Stimulated activated CD8-positive, alpha-beta memory T cell treated with anti-CD3 and anti-CD28 coated beads, Interleukin-12 subunit alpha, Interleukin-12 subunit beta, amount 100 ng/mL, for 24 hours (primary cell): ENCODE results near the gene FAF1.

Experiments
- DNase-seq: peaks from one replicate; pipeline ENCODE4 v3.0.0-alpha.2; 2020; ENCODE audit errors: extremely low read depth

Gene FAF1

DNA sequence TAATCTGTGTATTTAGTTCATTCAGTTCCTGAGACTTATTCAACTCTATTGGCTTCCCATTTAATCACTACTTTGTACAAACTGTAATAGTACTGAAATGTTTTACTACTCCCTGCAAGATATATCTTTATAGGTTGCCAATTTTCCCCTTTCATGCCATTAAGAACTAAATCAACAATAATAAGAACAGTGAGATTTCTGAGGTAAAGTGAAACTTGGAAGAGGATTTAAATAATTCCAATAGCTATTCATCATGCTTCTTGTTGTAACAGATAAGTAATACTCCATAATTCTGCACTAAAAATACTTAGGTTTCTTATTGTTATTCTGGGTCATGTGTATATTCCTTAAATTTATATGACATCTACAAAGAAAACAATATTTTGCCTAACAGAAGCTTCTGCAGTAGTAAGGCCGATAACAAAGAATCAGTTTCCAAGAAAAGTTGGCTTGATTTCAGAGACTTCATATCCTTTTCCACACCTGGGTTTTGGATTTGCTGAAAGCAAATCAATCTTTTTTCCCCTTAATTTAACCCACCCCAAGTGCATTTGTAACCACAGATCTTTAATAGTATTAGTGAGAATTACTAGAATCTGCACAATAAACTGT, 258.3 kb downstream of the FAF1 start:
- no peak for DNase-seq

DNA sequence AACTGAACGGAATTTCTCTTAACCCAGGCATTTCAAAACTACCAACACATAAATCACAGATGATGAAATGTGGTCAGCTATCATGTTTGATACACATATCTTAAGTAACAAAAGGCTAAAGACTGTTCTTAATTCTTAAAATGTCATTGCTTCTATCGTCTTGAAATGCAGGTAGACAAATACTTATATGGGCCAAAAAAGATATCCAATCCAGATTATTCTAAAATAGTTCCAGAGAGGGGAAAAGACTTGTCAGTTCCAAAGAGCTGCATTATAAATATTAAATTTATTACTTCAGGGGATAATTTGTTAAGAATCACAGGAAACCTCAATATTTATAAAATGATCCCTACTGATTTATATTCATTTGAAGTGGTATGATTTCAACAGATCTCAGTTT, 259.4 kb downstream of the FAF1 start:
- no peak for DNase-seq

DNA sequence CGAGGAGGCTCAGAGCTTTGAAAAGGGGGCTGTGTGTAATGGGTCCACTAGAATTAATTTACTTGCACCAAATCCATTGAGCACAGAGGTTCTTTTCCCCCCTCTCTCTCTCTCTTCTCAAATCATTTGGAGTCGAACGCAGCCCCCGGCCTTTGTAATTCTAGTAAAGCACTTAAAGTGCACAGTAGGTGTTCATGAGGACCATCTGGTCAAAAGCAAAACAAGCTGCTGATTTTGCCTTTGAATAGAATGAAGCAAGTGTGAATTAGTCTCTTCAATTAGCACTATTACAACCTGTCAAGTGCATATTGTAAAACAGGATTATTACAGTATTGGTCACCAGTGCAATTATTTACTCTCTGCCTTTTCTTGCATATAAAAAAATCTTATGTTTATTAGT, 259.9 kb downstream of the FAF1 start:
- DNase-seq = no peak

DNA sequence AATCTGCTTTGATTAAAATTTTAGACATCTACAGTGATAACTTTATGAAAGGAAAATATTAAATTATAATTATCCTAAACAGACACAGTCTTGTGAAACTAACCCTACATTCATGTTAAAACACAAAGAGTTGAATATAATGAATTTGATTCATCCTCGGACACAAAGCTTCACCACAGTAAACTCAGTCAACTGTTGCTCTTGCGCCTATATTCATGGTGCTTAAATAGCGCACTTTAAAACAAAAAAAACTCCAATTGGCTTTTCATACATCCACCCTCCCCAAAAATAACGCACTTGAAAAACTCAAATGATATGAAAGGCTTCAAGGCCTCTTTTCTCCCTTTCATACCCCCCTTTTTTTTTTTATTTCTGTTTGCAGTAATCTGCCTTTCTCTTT, 260.3 kb downstream of the FAF1 start:
- no peak for DNase-seq

DNA sequence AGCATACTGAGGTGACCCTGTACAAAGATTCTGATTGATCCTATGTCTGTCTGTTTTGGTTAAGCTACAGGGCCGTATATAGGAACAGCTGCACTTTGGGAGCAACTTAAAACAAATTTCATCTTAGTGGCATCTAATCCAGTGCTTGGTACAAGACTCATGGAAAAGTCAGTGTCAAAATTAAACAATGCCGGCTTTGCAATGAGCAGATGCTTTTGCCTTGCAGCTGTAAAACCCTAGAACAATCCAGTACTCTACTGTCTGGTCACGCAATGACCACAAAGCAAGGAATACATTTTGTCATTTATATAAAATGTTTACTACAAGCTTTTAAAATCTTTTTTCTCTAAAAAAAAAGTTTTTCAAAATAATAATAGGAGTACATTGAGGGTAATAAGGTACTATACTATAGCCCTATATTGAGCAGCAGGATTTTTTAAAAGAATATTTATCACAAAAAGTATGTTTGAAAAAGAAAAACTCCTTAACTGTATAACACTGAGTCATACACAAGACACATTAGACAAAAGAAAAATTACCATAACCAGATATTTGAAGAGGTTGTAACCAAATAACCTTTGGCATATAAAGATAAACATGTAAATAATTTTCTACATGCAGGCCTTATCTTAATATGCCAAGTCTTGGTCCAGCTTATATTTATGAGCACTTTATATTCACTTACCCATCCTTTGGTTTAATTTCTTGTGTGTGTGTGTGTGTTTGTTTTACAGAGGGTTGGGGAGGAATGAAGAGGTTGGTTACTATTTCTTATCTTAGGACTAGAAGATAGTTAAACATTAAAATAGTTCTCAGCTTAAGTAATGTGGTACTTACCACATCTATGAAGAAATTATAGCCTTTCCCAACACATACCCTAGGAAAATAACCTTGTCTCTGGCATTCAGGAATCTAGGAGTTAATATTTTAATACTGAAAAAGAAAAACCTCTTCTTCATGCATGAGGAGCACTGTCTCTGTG, 262.3 kb downstream of the FAF1 start:
- DNase-seq = no peak

DNA sequence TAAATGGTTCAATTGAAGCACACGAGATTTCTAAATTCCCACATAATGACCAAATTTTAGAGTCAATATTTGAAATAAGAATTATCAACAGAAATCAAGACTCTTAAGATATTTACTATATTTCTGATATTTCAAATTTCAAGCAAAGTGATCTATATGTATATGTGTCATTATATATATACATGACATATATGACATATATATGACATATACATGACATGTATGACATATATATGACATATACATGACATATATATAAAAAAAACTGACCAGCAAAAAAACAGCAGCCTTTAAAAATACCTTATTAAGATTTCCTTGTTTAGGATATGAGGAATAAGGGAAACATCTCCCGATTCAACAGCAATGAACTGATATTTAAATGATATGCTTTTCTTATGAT, 266.2 kb downstream of the FAF1 start:
- DNase-seq = no peak

DNA sequence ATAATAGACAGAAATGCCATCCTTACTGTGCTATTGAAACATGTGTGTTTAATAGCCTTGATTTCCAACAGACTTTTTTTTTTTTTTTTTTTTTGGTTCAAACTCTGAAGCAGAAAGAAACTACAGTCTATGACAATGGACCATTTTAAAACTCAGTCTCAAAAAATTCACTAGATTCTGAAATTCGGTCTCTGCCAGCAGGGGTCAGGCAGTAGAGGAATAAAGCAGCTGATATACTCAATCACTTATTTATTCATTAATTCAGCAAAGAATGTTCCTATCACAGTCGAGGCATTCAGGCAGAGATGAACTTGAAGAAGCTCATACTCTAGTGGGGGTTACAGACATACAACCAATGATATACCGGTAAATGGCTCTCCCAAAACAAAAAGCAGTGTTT, 275.9 kb downstream of the FAF1 start:
- no peak for DNase-seq

DNA sequence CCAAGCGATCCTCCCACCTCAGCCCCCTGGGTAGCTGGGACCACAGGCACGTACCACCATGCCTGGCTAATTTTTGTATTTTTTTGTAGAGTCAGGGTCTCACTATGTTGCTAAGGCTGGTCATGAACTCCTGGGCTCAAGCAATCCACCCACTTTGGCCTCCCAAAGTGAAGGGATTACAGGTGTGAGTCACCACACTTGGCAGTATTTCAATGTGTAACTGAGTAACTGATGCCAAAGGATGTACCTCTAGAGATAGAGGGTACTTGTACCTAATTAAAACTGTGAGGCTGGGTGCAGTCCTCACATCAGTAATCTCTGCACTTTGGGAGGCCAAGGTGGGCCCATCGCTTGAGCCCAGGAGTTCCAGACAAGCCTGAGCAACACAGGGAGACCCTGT, 278.1 kb downstream of the FAF1 start:
- DNase-seq = no peak

DNA sequence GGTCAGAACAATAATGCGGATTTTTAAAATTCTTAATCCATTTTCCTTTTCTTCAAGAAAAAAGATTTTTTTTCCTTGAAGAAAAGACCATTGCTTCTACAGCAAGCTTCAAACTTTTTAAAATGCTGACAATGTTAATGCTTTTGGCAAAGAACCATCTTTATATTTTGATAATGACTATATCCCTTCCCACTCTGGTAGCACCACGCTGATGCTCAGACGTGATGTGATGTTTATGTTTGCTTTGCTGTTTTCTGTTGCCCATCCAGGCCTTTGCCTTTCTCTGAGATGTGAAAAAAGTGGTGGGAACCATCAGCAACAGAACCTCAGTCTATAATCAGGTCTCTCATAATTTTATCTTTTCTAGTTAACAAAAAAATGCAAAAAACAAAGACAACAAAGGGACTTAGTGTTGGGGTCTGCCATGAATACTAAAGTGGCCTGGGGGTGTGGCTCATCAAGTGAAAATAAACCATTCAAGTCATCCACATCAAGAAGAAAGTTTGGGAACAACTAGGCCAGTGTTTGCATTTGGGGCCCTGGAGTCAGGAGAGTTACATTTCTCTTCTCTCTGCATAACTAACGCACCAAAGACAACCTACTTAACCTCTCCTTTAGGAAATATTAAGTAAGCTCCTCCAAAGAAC, 292.2 kb downstream of the FAF1 start:
- no peak for DNase-seq

DNA sequence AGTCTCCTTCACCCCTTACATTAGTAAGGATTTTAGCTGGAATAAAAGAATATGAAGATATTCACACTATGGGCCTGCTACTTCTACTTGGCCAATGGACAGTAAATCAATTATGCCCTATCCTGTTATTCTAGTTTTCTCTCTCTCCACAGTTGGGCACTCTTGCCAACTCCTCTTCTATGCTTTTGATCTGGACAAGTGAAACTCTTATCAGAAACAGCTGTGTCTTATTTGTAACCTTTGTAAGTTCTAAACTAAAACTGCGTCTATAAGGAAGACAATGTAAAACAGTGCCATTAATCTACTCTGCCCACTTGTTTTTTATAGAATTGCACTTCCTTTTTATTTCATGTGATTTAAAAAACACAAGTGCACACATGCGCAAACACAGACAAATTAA, 292.8 kb downstream of the FAF1 start:
- DNase-seq = no peak

DNA sequence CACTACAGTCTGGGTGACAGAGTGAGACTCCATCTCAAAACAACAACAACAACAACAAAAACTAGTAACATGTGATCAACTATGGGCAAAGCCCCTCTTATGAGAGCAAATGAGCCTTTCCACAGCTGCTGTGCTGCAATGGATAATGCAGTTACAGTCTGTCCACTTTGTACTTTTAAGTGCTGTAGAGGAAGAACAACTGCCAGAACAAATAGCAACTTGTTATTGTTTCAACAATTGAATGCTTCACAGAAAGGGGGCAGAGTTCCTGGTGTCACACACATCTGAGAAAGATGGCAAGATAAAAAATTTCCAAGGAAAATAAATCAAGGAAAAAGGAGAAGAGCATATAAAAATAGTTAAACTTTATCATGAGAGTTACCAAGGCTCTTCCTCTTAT, 293.2 kb downstream of the FAF1 start:
- DNase-seq = no peak

DNA sequence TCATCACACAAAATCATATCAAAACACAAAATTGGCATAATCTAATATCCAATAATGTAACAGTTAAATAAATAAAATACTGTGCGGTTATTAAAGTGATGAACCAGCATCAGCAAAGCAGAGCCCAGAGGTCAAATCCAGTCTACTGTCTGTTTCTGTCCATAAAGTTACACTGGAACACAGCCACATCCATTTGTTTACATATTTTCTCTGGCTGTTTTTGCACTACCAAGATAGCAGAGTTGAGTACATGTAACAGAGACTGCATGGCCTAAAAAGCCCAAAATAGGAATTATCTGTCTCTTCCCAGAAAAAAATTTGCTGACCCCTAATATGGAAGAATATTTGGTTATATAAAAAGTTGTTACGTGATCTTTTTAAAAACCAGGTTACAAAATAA, 294.7 kb downstream of the FAF1 start:
- DNase-seq = no peak

DNA sequence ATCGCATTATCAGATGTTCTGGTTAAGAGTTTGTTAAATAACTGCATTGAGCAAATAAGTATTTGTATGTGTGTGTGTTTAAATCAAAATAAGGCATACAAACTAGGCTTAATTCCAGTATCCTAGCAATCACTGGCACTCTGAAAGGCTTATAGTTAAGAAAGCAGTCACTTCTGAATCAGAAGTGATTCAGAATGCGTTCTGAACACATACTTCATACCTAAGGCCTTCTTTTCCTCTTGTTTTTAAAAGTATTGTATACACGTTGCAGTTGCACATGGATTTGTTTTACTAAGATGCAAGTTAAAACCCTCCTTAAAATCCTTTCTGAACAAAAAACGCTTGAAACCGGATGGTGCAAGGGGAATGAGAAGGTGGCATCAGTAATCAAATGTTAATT, 298.4 kb downstream of the FAF1 start:
- DNase-seq = no peak

DNA sequence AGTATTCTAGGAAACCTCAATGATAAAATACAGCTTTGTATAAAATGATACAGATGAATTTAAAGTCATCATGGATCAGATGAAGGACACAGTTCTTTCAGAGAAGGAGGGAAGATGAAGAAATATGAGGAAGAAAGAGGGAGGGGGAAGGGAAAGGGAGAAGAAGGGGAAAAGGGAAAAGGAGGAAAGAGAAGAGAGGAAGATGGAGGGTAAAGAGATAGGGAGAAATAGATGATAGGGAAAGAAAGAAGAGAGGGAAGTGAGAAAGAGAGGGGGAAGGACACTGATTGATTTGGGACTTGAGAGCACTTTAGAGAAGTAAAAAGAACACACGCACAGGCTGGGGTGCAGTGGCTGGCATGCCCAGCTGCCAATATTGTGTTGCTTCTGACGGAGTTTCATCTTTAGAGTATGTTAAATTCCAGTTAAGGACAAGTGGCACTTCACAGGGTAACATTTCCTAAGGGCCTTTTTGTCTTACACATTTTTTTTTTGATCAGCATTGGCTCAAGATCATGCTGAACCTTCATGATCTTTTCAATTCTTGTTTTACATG, 300.9 kb downstream of the FAF1 start:
- no peak for DNase-seq

DNA sequence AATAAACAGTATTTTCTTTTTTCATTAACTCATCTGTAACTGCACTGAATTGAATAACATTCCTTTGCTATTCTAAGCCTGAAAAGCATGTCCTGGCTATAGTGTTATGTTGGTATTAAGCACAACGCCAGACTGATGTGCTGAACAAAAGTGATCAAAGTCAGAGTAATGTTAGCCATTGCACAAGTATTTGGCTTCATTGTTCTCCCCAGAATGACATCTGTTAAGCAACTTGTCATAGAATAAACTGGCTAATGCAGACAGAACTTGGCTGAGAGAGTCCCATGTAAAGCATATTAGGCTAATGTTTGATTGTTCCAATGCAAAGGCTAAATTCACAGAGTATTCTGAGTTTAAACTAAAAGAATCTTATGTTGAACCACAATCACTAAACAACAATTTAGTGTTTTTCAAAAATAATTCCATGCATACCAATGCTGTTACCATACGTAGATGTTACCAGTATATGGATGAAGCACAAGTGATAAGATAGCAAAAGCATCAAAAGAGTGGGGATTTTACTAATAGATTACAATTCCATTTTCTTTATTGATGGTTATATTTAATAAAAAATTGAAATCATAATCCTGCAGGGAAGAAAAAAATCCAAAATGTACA, 301.5 kb downstream of the FAF1 start:
- DNase-seq = no peak

DNA sequence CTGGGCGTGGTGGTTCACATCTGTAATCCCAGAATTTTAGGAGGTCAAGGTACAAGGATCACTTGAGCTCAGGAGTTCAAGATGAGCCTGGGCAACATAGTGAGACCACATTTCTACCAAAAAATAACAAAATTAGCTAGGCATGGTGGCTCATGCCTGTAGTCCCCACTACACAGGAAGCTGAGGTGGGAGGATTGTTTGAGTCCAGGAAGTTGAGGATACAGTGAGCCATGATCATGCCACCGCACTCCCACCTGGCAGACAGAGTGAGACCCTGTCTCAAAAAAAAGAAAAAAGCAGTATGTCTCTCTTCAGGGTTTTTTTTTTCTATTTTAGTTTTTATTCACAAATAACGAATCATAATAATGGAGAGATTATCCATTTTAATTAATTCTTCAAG, 303.1 kb downstream of the FAF1 start:
- DNase-seq = no peak

DNA sequence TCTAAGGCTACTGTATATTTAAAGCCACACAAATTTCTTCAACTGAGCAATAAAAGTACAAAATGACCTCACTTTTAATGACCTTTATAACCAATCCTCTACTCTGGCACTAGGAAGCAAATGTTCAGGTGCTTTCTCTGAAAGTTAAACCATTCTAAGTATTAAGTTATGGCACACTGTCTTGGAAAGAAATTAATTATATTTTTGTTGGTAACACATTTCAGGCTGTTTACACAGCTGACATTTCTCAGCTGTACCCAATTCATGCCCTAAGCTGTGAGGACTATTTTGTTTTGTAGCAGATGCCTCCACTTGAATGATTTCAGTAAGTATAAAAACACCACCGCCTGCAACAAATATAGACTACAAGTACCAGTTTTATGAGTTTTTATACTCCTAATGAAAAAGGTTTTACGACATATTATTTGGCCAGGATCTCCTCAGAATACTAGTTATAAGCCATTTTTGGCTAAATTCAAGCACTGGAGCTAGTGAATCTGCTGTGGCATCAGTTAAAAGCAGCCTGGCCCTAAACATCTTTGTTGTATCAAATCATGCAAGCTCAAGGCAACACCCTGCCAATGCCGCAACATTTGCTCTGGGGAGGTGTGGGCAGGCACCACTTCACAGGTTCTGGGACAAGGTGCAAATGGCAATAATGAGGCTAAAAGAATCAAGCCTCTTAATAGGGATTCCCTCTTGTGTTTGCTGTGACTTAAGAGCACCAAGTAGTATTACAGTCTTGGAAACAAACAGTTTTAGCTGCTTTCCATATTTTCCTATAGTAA, 308.4 kb downstream of the FAF1 start:
- DNase-seq = no peak

DNA sequence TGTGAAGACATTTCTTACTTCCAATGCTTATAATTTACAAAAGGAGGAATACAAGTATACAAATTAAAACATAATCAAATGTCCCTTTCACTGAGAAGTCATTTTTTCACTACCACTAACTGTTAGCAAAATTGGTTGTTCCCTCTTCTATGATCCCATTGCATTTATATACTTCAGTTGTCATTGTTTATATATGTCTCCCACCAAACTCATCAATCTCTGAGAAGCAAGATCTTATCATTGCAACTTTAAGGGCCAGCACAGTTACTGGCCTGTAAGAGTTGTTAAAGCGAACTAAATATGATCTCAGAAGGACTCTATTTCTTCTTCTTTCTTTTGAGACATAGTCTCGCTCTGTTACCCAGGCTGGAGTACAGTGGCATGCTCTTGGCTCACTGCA, 313.5 kb downstream of the FAF1 start:
- DNase-seq = no peak

DNA sequence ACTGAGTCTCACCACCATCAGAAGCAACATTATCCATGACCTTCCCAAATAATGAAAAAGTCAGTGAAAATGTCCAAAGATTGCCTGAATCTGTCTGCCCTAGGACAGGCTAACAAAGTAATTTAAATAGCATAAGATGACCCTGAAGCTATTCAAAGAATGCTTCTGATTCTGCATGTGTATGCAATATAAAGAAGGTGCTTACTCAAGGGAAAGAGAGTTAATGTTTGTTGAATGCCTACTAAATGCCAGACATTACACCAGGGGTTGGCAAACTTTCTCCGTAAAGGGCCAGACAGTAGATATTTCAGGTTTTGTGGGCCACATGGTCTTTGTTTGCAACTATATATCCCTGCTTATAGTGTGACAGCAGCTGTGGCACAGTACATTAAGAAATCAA, 314.9 kb downstream of the FAF1 start:
- DNase-seq = no peak

DNA sequence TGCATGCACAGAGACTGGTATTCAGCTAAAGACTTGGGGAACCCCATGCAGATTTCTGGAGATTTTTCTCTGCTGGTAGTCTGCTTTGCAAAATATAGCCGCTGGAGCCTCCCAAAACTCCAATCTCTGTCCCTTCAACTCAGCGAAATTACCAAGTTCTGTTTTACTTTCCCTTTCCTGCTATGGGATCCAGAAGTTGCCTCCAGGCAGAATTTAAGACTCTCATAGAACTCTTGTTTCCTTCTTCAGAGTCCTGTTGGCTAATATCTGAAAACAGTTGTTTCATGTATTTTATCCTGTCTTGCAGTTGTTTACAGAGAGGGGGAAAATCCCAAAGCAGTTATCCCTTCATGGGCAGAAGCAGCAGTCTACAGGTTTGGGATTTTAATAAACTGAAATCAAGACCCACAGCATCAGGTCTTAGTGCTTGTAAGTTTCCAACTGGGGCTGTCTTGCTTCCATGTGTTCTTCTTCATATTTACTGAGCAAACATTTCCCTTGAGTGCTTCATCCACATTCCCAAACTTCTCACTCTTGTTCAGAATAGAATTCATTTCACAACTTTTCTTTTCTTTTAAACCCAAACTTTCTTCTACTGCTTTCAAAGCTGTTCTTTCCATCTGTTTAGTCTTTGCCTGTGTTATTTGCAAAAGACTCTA, 315.5 kb downstream of the FAF1 start:
- no peak for DNase-seq

DNA sequence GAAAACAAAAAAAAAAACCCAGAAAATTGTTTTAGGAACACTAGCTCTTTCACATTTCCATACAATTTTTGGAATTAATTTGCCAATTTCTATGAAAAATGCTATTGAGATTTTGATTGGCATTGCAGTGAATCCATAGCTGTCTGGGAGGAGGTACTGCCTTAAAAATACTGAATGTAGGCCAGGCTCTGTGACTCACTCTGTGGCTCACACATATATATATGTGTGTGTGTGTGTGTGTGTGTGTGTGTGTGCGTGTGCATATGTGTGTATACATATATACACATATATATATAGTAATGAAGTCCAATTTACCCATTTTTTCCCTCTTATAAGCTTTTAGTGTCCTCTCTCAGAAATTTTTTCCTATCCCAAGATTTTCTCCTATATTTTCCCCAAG, 322.6 kb downstream of the FAF1 start:
- DNase-seq = no peak
